ENCODE results near the gene NUDT7.

DNA sequence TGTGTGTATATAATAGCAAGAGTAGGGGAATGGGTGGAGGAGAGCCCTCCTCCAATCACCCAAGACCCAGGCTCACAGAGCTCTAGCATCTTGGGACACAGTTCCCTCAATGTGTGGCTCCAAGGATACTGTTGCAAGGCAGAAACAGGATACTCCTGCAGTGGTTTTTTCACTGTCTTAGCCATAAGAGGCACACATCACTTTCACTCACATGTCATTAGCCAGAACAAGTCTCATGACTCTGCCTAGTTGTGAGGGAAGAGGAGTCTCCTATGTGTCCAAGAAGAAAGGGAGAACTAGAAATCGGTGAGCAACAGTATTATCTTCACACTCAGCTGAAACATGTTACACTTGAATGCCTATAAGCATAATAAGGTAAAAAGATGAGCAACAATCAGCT lies 11.1 kb upstream of the NUDT7 start:
- TF ChIP-seq POLR2AphosphoS5 (IDR thresholded peaks at IDR 0.05) (no peak), POLR2A (IDR thresholded peaks at IDR 0.05) (no peak), CTCF (IDR thresholded peaks at IDR 0.05) (no peak), EP300 (IDR thresholded peaks at IDR 0.05) (no peak)

All from sigmoid colon (tissue), 4 donors.